ENCODE results near the gene FAM181A. TPM values are rescaled to one million over a fixed set of nuclear protein-coding genes. Genes with fewer than 3 reads are reported as not detected.

Gene FAM181A
- total and polyA plus RNA-seq, 10 donors: not detected

DNA sequence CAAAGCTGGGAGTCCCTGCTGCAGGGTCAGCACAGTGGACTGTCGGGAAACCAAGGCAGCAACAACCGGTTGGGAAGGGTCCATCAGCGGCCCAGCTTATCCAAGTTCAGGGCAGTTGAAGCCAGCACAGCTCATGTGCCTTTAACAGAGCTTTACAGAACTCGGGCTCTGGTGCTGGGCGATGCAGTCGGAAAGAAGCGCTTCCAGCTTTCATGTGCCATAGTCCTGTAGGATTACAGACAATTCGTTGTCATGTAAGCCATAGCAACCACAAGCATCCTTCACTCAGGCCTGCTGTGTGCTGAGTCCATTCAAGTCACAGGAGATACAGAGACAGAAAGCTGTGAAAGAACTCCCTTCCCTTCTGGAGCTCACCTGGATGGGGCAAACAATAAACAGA is 3.5 kb upstream of the FAM181A start:
- no peak overlapping the region for H3K4me3 ChIP-seq
- H3K27ac ChIP-seq: no peak overlapping the region
- intact Hi-C loops (cut with DNase I; ENCODE audit: low total_unique reads): no loop called here
- H3K27me3 ChIP-seq (replicated peaks in 1 of 7): peaks cover 0 to 4% (median 0%) of the 10 kb centered on the region in 7 donors
- WGBS, 5 donors: 84 to 94% (median 90%) methylated on average over 5 to 8 of the region's 8 CpGs
- no peaks in the 10 kb centered on the region for H3K4me1 ChIP-seq
- H3K36me3 ChIP-seq: no peaks in the 10 kb centered on the region
- no peak for TF ChIP-seq POLR2A (IDR thresholded peaks at IDR 0.05)
- TF ChIP-seq, protein P1, sequence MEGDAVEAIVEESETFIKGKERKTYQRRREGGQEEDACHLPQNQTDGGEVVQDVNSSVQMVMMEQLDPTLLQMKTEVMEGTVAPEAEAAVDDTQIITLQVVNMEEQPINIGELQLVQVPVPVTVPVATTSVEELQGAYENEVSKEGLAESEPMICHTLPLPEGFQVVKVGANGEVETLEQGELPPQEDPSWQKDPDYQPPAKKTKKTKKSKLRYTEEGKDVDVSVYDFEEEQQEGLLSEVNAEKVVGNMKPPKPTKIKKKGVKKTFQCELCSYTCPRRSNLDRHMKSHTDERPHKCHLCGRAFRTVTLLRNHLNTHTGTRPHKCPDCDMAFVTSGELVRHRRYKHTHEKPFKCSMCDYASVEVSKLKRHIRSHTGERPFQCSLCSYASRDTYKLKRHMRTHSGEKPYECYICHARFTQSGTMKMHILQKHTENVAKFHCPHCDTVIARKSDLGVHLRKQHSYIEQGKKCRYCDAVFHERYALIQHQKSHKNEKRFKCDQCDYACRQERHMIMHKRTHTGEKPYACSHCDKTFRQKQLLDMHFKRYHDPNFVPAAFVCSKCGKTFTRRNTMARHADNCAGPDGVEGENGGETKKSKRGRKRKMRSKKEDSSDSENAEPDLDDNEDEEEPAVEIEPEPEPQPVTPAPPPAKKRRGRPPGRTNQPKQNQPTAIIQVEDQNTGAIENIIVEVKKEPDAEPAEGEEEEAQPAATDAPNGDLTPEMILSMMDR (IDR thresholded peaks at IDR 0.05 in 8 of 11, conservative IDR thresholded peaks at IDR 0.05 in 3 of 11): no peak
- TF ChIP-seq POLR2AphosphoS5 (IDR thresholded peaks at IDR 0.05): no peak
- no peak for DNase-seq
- peaks cover 0 to 13% (median 4%) of the 10 kb centered on the region in 8 donors for H3K9me3 ChIP-seq

DNA sequence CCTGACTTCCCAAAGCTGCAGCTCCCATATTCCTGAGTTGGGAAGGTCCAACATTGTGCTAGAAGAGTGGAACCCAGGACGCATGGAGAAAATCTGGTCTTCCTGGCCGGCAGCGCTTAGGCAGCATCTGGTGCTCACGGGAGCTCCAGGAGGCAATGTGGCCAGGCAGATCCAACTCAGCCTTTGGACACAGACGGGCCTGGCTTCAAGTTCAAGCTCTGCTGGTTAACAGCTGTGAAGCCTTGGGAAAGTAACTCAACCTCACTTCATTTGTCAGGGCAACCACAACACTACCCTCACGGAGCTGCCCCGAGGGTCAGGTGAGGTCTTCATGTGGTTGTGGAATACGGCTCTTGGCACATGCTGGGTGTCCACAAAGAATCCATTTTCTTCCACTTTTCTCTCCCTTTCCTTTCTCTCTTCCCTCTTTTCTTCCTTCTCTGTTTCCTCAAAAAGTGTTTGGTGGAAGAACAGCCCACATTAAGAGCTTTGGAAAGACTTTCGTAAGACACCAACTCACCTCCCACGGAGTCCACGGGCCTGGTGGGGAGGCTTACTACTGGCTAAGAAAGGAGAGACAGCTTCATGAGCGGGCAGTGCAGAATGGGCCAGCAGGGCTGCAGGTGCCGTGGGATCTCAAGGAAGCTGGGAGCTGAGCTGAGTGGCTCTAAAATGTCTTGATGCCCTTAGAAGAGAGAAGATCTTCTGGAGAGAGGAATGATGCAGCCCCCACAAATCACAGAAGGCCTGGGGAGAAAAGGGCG is 2.4 kb upstream of the FAM181A start:
- peaks cover 0 to 4% (median 0%) of the 10 kb centered on the region in 7 donors for H3K27me3 ChIP-seq (replicated peaks in 1 of 7)
- no peak overlapping the region for H3K27ac ChIP-seq
- H3K9me3 ChIP-seq: peaks cover 0 to 2% (median 0%) of the 10 kb centered on the region in 8 donors
- H3K36me3 ChIP-seq: no peaks in the 10 kb centered on the region
- no peak for DNase-seq
- intact Hi-C loops (cut with DNase I; ENCODE audit: low total_unique reads): no loop called here
- 86 to 93% (median 91%) methylated on average over 13 to 14 of the region's 14 CpGs for WGBS, 5 donors
- TF ChIP-seq POLR2AphosphoS5 (IDR thresholded peaks at IDR 0.05) (no peak), POLR2A (IDR thresholded peaks at IDR 0.05) (no peak)
- TF ChIP-seq, protein P1 (IDR thresholded peaks at IDR 0.05 in 8 of 11, conservative IDR thresholded peaks at IDR 0.05 in 3 of 11): no peak
- no peak overlapping the region for H3K4me3 ChIP-seq
- no peaks in the 10 kb centered on the region for H3K4me1 ChIP-seq

DNA sequence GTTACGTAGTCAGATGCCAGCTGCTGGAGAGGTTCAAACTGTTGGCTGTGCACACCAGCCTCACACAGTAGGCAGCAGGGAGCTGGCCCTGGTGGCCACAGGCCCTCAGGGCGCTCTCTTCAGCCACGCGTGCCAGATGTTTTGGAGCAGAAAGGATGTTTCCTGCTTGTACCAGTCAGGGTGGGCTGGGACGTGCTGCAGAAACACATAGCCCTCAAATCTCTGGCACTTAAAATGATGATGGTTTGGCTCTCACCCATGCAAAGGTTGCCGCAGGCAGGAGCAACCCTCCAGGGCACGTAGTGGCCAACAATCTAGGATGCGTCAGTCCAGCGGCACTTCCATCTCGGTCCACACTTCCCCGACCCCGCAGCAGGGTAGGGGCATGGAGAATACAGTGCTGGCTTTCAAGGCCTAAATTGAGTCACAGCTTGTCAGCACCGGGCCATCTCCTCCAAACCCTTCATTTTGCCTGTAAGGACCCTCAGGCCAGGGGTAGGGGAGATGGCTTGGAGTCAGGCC is 1.7 kb upstream of the FAM181A start:
- DNase-seq: no peak
- WGBS, 5 donors: 83 to 88% (median 88%) methylated on average over 13 of the region's 13 CpGs
- no peak overlapping the region for H3K27ac ChIP-seq
- H3K4me1 ChIP-seq: no peaks in the 10 kb centered on the region
- peaks cover 0 to 4% (median 0%) of the 10 kb centered on the region in 7 donors for H3K27me3 ChIP-seq (replicated peaks in 1 of 7)
- TF ChIP-seq POLR2AphosphoS5 (IDR thresholded peaks at IDR 0.05): no peak
- TF ChIP-seq, protein P1 (IDR thresholded peaks at IDR 0.05 in 8 of 11, conservative IDR thresholded peaks at IDR 0.05 in 3 of 11): no peak
- TF ChIP-seq POLR2A (IDR thresholded peaks at IDR 0.05): no peak
- H3K9me3 ChIP-seq: no peaks in the 10 kb centered on the region
- intact Hi-C loops (cut with DNase I; ENCODE audit: low total_unique reads): no loop called here
- no peak overlapping the region for H3K4me3 ChIP-seq
- H3K36me3 ChIP-seq: no peaks in the 10 kb centered on the region

DNA sequence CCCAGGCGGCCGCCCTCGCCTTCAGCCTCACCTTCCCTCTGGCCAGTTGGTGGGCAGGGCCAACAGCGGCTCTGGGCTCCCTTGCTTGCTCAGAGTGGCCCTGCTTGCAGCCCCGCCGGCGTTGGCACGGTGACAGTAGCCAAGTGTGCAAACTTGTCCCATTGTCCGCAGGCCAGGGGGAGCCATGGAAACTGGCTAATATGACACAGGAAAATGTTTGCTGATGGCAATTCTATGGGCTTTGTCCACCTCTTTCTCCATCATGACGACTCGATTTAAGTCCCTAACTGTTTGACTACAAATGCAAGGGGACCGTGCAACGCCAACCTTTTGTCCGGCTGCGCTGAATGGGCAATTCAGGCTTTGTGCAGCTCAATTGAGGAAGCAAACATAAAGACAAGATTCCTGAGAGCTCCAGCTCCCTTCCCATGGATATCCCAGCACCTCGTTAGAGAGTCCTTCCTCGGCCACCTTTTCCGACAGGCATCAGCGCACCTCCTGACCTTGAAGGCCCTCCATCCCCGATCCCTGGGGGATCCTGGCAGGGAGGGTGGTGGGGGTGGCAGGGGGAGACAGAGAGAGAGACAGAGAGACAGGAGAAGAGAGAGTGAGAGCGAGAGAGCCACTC is 785 bp upstream of the FAM181A start:
- WGBS, 5 donors: 82 to 93% (median 87%) methylated on average over 18 to 21 of the region's 21 CpGs
- H3K4me3 ChIP-seq: no peak overlapping the region
- H3K27ac ChIP-seq: no peak overlapping the region
- peaks cover 0 to 4% (median 0%) of the 10 kb centered on the region in 7 donors for H3K27me3 ChIP-seq (replicated peaks in 1 of 7)
- TF ChIP-seq POLR2A (IDR thresholded peaks at IDR 0.05): no peak
- TF ChIP-seq POLR2AphosphoS5 (IDR thresholded peaks at IDR 0.05): no peak
- TF ChIP-seq, protein P1 (IDR thresholded peaks at IDR 0.05 in 8 of 11, conservative IDR thresholded peaks at IDR 0.05 in 3 of 11): no peak
- no peaks in the 10 kb centered on the region for H3K4me1 ChIP-seq
- intact Hi-C loops (cut with DNase I; ENCODE audit: low total_unique reads): no loop called here
- no peaks in the 10 kb centered on the region for H3K9me3 ChIP-seq
- DNase-seq: no peak
- H3K36me3 ChIP-seq: no peaks in the 10 kb centered on the region

All from spleen (tissue), 11 donors.